Left kidney (tissue), 2 donors: ENCODE measurements around the gene CHST14. TPM values are rescaled to one million over a fixed set of nuclear protein-coding genes. Genes with fewer than 3 reads are reported as not detected.
"Not testable (repeated sequence)": the region's sequence is repeated elsewhere in the genome, so short reads cannot be mapped to it uniquely, and the experiment has no call there.

Experiments used
- DNase-seq: peaks from one replicate; pipeline ENCODE4 v3.0.0-alpha.2; 2013
- polyA plus RNA-seq: library from polyadenylated mRNA; unstranded; fragments of 120-200 nt; gene quantifications from one replicate; pipeline ENCODE4 v1.2.1, GENCODE V29; 2013; ENCODE audit not compliant: insufficient read length

CHST14 gene
- polyA plus RNA-seq, 1 donor = 31.3 TPM

DNA sequence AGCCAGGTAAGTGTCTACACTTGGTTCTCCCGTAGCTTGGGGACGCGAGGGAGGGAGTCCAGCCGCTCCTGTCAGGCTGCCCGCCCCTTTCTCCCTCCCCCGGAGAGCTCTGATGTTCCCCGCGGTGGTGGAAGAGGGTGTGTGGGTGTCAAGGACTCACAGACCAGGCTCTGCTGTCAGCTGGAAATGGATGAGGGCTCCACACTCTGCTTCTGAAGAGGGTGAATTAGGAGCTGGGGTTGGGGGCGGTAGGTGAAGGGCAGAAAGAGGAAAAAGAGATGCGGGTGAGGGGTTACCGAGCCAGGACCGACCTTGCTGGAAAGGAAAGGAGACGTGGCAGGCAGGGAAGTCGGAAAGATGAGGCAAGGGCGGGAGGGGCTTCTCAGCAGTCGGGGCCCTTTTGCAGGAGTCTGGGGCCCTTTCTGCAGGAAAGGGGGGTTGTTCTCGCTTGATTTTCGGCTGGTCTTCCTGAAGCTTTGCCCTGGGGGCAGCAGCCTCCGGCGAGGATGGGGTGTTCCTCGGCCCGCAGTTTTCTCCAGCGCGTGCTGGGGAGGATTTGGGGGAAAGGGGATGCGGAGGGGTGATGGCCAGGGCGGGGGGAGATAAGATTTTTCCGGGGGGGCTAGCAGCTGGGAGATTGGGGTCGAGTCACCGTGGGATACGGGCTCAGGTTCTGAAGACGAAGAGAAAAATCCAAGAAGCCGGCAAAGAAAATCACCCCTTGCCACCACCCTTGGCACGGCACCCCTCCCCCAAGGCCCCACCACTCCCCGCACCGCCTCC, 30.6 kb upstream of the CHST14 start:
- DNase-seq = no peak

DNA sequence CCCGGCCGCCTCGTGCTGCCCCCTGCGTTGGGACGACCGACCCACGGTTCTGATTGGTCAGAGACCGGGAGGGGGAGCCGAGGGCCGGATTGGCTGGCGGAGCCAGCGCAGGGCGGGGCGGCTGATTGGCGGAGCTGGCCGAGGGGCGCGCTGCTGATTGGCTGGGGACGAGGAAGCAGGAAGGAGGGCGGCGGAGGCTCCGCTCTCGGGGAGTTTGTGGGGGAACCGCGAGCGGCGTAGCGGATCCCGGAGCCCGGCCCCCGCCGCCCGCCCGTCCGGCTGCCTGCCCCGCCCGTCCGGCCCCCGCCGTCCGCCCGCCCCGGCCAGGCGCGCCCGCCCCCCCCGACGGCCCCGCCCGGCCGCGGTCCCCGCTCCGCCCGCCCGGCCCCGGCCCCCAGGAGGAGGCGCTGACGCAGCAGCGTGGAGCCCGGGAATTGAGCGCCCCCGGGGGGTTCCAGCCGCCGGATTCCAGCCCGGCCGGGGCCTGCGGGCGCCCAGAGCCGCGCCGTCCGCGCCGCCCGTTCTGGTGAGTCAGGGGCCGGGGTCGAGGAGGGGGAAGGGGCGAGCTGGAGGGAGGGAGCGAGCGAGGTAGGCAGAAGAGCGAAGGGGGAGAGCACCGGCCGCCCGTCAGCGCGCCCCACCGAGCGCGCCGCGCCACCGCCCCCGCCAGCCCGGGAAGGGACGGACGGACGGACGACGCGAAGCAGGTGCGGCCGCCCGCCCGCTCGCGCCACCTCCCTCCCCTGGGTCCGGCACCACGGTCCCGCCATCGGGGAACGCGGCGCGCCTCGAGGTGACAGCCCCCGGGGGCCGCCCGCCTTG, 29.8 kb upstream of the CHST14 start, which contains the start of gene BAHD1:
TSS of gene BAHD1 (plus strand) at position 211 of the 822 bp plus-strand sequence. CDS start 17,512 bp downstream, outside the sequence.
- peak; percentile 93 for DNase-seq

- DNase-seq = no peak
Measured at GRCh38 chr15:40441565-40442531, 28.9 kb upstream of the CHST14 start.

GRCh38 chr15:40443255-40443654, 27.5 kb upstream of the CHST14 start:
- no peak for DNase-seq

DNA sequence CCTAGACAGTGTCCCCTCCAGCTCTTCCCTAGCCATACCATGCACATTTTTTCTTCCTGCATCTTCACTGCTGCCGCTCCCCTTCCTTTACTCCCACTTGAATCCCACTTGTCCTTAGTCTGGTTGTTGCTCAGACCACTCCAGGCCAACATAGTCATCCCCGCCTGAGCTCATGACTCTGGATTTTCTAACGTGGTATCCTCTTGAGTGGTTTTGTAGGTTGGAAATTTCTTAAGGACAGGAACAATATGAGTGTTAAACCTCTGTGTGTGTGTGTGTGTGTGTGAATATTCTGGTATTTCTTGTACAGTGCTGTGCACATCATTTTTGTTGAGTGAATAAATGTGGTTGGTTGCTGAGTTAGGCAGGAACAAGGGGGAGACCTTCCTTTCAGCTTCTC, 26.9 kb upstream of the CHST14 start:
- no peak for DNase-seq

DNA sequence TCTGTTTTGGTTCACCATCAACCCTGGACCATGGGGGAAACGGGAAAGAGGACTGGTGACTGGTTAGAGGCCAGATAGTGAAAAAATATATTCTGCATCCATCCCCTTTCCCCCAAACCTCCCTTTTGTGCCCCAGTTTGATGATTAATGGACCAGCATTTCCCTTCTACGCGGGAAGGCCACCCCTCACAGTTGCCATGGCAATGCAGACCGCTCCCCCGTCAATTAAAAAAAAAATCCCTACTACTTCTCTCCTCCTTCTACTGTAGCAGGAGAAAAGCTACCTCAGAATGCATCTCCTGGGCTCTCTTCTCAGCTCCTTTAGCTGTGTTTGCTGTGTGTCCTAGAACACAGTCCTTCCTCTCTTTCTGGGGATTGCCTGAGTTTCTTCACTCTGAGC, 26.0 kb upstream of the CHST14 start:
- DNase-seq = no peak

GRCh38 chr15:40445421-40445922, 25.3 kb upstream of the CHST14 start:
- no peak for DNase-seq

DNA sequence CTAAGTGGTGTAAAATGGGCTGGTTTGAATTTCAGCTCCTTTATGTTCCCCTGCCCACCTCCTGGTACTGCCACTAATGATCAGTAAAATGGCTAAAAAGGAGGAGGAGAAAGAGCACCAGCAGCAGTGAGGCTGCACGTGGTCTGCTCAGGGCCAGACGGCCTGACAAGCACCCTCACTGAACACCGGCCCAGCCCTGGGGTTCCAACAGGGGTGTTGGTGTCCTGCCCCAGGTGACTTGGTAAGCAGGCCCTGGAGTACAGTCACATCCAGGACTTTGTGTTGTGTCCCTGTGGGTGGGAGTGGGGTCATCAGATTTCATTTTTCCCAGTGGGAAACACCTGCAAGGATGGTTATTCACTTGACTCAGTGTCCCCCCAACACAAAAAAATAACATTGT, 24.6 kb upstream of the CHST14 start:
- DNase-seq = no peak

DNA sequence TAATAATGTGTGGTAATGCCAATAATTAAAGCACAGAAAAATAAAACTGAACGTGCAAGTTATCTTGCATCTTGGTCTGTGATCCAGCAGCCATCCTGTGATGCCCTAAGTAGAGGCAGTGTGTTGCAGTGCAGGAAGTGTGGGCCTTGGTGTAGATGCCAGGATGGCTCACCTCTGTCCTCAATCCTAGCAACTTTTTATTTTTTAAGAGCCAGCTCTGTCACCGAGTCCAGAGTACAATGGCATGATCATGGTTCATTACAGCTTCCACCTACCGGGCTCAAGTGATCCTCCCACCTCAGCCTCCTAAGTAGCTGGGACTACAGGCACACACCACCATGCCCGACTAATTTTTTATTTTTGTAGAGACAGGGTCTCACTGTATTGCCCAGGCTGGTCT, 22.4 kb upstream of the CHST14 start:
- no peak for DNase-seq

- no peak for DNase-seq
Measured at GRCh38 chr15:40449275-40449674, 21.5 kb upstream of the CHST14 start.

GRCh38 chr15:40450047-40450446, 20.7 kb upstream of the CHST14 start:
- no peak for DNase-seq

GRCh38 chr15:40451527-40452158, 19.1 kb upstream of the CHST14 start:
- DNase-seq = no peak

DNA sequence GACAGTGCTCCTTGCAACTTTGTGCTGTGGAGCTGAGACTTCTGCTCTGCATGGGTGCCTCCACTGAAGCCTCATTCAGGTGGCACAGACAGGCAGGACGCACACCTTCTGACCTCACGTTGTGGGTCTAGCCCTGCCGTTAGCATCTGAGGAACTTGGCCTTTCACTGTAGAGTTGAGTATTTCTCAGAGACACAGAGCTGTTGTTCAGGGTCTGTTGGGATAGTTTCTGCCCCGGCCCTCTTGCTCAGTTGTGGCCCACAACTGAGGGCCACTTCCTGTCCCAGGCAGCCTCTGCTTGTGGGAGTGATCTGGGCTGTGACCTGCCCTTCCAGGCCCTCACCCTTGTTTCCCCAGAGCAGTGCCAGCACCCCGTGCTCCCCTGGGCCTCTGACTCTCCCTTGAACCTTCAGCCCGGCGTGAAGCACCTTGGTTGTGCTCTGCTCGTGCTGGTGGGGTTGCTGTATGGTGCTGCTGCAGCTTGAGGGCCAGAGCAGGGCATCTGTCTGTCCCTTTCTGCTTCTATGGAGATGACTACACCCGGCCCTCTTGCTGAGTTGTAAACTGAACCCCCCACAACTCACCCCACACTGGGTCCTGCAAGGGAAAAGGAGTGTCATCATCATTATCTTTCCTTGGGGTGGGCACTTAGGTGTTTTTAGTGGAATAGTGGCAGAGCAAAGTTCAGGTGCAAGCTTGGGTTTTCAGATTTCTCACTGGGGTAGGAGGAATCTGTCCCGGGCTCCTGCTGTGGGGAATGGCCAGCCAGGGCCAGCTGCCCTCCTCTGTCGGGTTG, 18.3 kb upstream of the CHST14 start:
- no peak for DNase-seq

DNA sequence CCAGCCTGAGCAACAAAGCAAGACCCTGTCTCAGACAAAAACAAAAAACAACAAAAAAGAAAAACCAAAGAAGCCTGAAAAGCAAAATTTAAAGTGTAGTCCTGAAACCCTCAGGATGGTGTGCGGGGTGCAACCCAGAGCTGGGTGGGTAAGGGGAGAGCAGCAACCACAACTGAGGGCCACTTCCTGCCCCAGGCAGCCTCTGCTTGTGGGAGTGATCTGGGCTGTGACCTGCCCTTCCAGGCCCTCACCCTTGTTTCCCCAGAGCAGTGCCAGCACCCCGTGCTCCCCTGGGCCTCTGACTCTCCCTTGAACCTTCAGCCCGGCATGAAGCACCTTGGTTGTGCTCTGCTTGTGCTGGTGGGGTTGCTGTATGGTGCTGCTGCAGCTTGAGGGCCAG, 16.8 kb upstream of the CHST14 start:
- DNase-seq = not testable (repeated sequence)

DNA sequence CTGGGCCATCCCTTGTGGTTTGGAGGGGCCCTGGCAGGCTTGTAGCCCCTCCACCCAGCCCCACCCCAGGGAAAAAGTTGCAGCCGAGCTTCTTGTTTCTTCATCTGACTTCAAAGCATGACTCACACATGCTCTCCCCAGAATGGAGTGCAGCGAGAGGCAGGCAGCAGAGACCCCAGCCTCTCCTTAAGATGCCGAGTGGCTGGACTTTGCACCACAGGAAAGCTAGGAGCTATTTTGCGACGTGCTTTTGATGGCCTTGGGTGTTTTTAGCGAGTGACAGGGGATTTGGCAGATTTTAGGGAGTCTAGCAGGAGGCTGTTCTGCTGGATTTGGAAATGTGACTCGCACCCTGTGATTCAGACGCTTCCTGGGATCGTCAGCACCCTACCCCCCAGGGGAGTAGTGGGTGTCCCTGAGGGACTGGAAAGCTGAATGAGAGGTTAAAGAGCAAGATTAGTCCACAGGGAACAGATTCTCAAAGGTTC, 15.8 kb upstream of the CHST14 start:
- DNase-seq = no peak

DNA sequence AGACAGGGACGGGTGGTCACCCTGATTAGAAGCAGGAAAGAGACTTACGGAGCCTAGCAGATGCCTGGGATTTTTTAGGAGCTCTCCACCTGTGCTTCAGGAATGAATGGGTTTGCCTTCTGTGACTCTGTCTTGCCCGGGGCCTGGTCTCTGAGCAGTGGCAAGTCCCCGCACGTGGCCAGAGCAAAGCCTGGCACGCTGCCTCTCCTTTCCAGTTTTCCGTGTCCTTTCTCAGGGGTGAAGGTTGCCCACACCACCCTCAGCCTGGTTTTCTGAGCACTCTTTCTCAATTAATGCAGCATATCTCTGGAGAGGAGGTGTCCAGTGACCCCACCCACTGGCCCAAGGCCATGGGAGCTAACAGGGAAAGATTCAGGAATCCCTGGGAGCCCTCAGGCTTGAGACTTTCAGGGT, 14.5 kb upstream of the CHST14 start:
- no peak for DNase-seq

DNA sequence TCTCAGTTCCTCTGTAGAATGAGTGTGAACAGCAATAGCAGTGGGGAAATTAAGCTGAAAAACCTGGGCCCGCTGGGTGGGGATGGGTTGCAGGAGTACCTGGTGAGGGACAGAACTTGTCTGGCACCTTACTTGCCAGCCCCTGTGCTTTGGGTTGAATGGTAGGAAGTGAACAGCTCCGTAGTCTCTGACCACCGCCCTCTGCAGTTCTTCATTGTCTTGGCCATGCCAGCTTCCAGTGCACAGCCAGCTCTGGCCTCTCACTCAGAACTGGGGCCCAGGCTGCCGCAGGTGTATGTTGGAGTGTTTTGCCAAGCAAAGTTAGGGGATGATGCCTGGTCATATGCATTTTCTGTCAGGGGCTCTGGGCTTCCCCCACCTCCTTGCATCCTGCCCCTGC, 14.0 kb upstream of the CHST14 start:
- no peak for DNase-seq

DNA sequence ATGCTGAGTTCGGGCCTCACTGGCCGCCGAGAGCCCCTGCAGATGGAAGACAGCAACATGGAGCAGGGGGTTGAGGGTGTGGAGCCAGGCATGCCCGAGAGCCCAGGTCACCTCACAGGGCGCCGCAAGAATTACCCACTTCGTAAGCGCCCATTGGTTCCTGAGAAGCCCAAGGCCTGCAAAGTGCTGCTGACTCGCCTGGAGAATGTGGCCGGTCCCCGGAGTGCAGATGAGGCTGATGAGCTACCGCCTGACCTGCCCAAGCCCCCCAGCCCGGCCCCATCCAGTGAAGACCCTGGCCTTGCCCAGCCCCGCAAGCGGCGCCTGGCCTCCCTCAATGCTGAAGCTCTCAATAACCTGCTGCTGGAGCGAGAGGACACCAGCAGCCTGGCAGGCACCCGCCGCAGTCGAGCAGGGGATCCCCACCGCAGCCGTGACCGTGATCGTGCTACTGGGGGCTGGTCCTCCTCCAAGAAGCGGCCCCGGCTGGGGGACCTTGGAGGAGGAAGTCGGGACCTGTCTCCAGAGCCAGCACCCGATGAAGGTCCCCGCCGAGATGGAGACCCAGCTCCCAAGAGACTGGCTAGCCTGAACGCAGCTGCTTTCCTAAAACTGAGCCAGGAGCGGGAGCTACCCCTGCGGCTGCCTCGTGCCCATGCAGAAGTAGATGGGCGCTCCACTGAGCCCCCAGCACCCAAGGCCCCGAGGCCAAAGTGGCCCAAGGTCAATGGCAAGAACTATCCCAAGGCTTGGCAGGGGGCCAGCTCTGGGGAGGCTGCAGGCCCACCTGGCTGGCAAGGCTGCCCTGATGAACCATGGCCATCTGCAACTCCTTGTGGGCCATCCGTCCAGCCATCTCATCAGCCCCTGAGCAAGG, 12.1 kb upstream of the CHST14 start:
- no peak for DNase-seq

DNA sequence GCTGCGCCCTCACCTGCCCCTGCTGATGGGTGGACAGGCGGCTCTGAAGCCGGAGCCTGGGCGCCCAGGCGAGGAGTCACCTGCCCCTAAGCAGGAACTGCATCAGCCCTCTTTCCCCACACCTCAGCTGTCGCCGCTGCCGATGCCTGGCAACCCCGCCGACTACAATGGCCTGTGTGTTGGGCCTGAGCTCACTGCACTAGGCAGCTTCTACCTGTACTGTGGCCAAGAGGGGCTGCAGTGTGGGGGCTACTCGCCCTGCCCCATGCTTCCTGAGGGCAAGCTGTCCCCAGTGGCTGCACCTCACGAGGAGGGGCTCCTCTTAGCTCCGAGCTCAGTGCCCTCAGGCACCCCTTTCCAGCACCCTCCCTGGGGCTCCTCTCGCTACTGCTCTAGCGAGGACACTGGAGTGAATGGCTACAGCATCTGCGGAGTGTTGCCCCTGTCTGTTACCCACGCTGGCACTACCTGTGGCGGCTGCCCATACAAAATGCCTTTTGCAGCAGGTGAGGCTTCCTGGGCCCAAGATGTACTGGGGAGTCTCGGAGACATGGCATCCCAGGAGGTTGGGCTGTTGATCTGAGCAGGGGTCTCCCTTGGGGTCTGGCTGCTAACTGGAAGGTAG, 11.3 kb upstream of the CHST14 start:
- no peak for DNase-seq
